Calu3 (cell line): ENCODE measurements around the gene CAV2. TPM values are rescaled to one million over a fixed set of nuclear protein-coding genes. Genes with fewer than 3 reads are reported as not detected.

Experiments
- BruUV-seq: library from RNA; stranded (reverse); fragments of 400-500 nt; replicated peaks from 2 replicates; lab custom pipeline; 2021; lab: Mats Ljungman, UMichigan
- CTCF ChIA-PET: fragments of 300-600 bp; sonication (Branson Sonifier 250); formaldehyde crosslinking; loops from one replicate; lab custom pipeline; 2022; ENCODE audit warnings: antibody characterized with exemption; lab: Charles Lee
- DNase-seq: peaks from one replicate; pipeline ENCODE4 v3.0.0; 2022
- H3K27ac Mint-ChIP-seq: one replicate; pipeline ENCODE4 v1.8.0; 2022; ENCODE audit warnings: mixed read lengths; ENCODE audit not compliant: unreplicated experiment
- H3K27me3 Mint-ChIP-seq: one replicate; pipeline ENCODE4 v1.8.0; 2022; ENCODE audit warnings: mixed read lengths; ENCODE audit not compliant: unreplicated experiment
- H3K36me3 Mint-ChIP-seq: one replicate; pipeline ENCODE4 v1.8.0; 2022; ENCODE audit warnings: mild to moderate bottlenecking, moderate library complexity, mixed read lengths; ENCODE audit not compliant: insufficient read depth, unreplicated experiment
- H3K4me1 Mint-ChIP-seq: one replicate; pipeline ENCODE4 v1.8.0; 2022; ENCODE audit warnings: mild to moderate bottlenecking, low read depth, mixed read lengths; ENCODE audit not compliant: unreplicated experiment
- H3K4me3 Mint-ChIP-seq: one replicate; pipeline ENCODE4 v1.8.0; 2022; ENCODE audit warnings: mild to moderate bottlenecking, low read depth, moderate library complexity, mixed read lengths; ENCODE audit not compliant: unreplicated experiment
- H3K9me3 Mint-ChIP-seq: one replicate; pipeline ENCODE4 v1.8.0; 2022; ENCODE audit warnings: low read depth, mixed read lengths; ENCODE audit not compliant: unreplicated experiment
- intact Hi-C: fragments of 100-400 bp; cut with micrococcal nuclease; formaldehyde crosslinking; loops from one replicate; pipeline ENCODE4 v1.10.0; 2022; ENCODE audit not compliant: unreplicated experiment
- total RNA-seq: library from RNA; stranded (reverse); gene quantifications from 2 replicates; pipeline ENCODE4 v1.2.3, GENCODE V29; 2022
- TF ChIP-seq, protein P1 (sequence below): fragments of 200-600 bp; IDR thresholded peaks from one replicate; pipeline ENCODE4 v1.8.0; 2022; ENCODE audit warnings: antibody characterized with exemption; ENCODE audit not compliant: unreplicated experiment

CAV2 gene
- total RNA-seq, 1 experiment from 2014 or later = 76.4 TPM

DNA sequence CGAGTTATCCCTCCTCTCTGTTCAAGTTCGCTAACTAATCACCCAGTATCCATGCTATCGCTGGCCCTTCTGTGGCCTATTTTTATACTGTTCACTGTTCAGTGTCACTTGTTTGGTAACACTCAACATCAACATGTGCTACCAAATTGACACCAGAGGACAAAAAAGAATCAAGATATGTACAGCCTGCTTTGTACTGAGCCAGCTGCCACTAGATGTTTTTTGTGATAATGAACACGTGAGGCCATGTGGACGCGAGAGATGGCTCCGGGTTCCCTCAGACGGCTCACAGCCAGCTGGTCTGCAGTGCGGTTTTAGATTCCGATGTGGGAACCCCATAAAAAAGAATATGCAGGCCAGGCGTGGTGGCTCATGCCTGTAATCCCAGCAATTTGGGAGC is 46.5 kb downstream of the CAV2 start:
- no peak overlapping the region for H3K27ac Mint-ChIP-seq
- H3K4me1 Mint-ChIP-seq = peaks cover 4% of the 10 kb centered on the region

DNA sequence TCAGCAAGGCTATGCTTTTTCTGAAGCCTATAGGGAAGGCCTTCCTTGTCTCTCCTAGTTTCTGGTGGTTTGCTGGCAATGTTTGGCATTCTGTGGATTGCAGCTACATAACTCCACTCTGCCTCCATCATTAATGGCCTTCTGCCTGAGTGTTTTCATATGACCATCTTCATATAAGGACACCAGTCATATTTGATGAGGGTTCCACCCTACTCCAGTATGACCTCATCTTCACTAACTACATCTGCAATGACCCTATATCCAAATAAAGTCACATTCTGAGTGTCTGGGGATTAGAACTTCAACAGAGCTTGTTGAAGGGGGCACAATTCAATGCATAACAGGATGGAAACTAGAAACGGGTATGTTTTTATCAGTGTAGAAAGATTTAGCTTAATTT is 47.4 kb downstream of the CAV2 start:
- Mint-ChIP-seq H3K9me3 (no peaks in the 10 kb centered on the region), H3K36me3 (no peaks in the 10 kb centered on the region), H3K27me3 (no peaks in the 10 kb centered on the region), H3K4me3 (no peak overlapping the region), H3K4me1 (no peaks in the 10 kb centered on the region), H3K27ac (no peak overlapping the region)
- intact Hi-C loops = no loop called here
- no TSS peak for BruUV-seq
- CTCF ChIA-PET = no interaction called here
- no peak for DNase-seq
- TF ChIP-seq, protein P1, sequence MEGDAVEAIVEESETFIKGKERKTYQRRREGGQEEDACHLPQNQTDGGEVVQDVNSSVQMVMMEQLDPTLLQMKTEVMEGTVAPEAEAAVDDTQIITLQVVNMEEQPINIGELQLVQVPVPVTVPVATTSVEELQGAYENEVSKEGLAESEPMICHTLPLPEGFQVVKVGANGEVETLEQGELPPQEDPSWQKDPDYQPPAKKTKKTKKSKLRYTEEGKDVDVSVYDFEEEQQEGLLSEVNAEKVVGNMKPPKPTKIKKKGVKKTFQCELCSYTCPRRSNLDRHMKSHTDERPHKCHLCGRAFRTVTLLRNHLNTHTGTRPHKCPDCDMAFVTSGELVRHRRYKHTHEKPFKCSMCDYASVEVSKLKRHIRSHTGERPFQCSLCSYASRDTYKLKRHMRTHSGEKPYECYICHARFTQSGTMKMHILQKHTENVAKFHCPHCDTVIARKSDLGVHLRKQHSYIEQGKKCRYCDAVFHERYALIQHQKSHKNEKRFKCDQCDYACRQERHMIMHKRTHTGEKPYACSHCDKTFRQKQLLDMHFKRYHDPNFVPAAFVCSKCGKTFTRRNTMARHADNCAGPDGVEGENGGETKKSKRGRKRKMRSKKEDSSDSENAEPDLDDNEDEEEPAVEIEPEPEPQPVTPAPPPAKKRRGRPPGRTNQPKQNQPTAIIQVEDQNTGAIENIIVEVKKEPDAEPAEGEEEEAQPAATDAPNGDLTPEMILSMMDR = no peak

More for the DNA sequence above, 46.5 kb downstream of the CAV2 start:
- no peaks in the 10 kb centered on the region for H3K27me3 Mint-ChIP-seq
- no peaks in the 10 kb centered on the region for H3K36me3 Mint-ChIP-seq
- intact Hi-C loops = no loop called here
- no peak for DNase-seq
- H3K4me3 Mint-ChIP-seq = no peak overlapping the region
- CTCF ChIA-PET = no interaction called here
- TF ChIP-seq, protein P1 = no peak
- BruUV-seq = no TSS peak
- no peaks in the 10 kb centered on the region for H3K9me3 Mint-ChIP-seq

DNA sequence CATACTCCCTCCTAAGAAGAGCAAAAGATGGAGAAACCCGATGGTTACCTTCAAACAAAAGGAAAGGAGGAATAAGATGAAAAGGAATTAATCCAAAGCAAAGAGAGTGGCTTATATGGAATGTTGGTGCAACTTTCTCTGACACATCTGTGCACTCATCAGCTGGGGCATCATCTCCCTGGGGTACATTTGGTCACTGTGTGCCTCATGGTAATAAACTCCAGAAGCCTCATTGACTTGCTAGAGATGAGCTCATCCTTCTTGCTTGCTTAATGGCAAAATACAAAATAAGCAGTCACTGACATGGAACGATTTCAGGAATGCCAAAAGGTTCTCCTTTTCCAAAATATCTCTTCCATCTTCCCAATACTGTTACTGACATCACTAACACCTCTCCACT is 47.8 kb downstream of the CAV2 start:
- intact Hi-C loops = no loop called here
- no peaks in the 10 kb centered on the region for H3K4me1 Mint-ChIP-seq
- H3K36me3 Mint-ChIP-seq = no peaks in the 10 kb centered on the region
- BruUV-seq = no TSS peak
- TF ChIP-seq, protein P1 = no peak
- H3K9me3 Mint-ChIP-seq = no peaks in the 10 kb centered on the region
- H3K27ac Mint-ChIP-seq = no peak overlapping the region
- no peaks in the 10 kb centered on the region for H3K27me3 Mint-ChIP-seq
- CTCF ChIA-PET = no interaction called here
- H3K4me3 Mint-ChIP-seq = no peak overlapping the region
- DNase-seq = no peak

DNA sequence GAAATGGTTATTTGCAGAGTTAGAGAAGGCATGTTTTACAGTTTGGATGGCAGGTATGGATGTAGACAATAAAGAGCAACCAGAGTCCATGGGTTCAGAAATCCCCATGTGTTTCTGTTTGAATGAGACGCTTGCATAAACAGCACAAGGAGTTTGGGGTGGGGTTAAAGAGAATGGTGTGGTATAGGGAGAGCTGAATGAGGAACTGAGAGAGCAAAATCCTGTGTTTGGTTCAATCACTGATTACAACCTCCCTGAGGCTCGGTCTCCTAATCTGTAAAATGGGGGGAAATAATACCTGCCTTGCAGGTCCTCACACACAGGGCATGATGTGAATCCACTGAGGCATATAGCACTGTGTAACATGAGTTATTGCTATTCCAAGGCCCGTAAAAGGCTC is 49.0 kb downstream of the CAV2 start:
- intact Hi-C loops = no loop called here
- H3K27ac Mint-ChIP-seq = no peak overlapping the region
- TF ChIP-seq, protein P1 = no peak
- no TSS peak for BruUV-seq
- no peaks in the 10 kb centered on the region for H3K4me1 Mint-ChIP-seq
- no peaks in the 10 kb centered on the region for H3K36me3 Mint-ChIP-seq
- DNase-seq = no peak
- H3K27me3 Mint-ChIP-seq = no peaks in the 10 kb centered on the region
- no peak overlapping the region for H3K4me3 Mint-ChIP-seq
- no peaks in the 10 kb centered on the region for H3K9me3 Mint-ChIP-seq
- CTCF ChIA-PET = no interaction called here

DNA sequence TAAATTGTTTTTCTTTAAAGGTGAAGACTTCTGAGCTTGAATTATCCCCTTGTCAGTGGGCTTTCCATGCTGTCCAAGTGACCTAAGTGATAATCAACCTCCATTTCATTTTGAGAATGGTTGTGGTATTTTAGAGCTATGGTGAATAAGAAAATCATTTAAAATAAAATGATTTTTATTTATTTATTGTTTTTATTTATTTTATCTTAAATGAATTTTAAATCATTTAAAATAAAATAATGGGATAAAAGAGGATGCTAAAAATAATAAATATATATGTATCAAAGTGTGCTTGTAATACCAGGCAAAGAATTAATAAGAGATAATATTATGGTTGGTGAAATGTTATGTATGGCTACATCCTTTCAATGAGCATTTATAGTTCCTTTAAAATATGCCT is 49.8 kb downstream of the CAV2 start:
- H3K36me3 Mint-ChIP-seq = no peaks in the 10 kb centered on the region
- H3K4me3 Mint-ChIP-seq = no peak overlapping the region
- H3K27ac Mint-ChIP-seq = no peak overlapping the region
- DNase-seq = no peak
- CTCF ChIA-PET = no interaction called here
- H3K4me1 Mint-ChIP-seq = no peaks in the 10 kb centered on the region
- no peaks in the 10 kb centered on the region for H3K27me3 Mint-ChIP-seq
- H3K9me3 Mint-ChIP-seq = no peaks in the 10 kb centered on the region
- intact Hi-C loops = no loop called here
- TF ChIP-seq, protein P1 = no peak
- no TSS peak for BruUV-seq
